H1 (cell line): ENCODE results near the gene MKX. TPM values are rescaled to one million over a fixed set of nuclear protein-coding genes. Genes with fewer than 3 reads are reported as not detected.

Experiments used
- BCL11A ChIP-seq, 2 experiments: IDR thresholded peaks; one replicate each; pipeline ENCODE4 v1.6.1; 2011; ENCODE audit warnings: low read depth in 2 of 2, low read length in 2 of 2, mild to moderate bottlenecking in 2 of 2
- CHD1 ChIP-seq: IDR thresholded peaks from 2 replicates; pipeline ENCODE4 v1.6.1; 2012; ENCODE audit warnings: low read depth, low read length, improper control_type of control experiment
- CTCF ChIP-seq, 3 experiments: IDR thresholded peaks; 1 replicate in 2 of 3; 2 replicates in 1 of 3; pipeline versions ENCODE4 v1.5.1 to v1.6.1; 2011; ENCODE audit warnings: low read length in 3 of 3, mild to moderate bottlenecking in 3 of 3, inconsistent platforms in 2 of 3, low read depth in 1 of 3, moderate library complexity in 1 of 3; ENCODE audit not compliant: insufficient read depth in 1 of 3; ENCODE audit errors: control extremely low read depth in 1 of 3
- GTF2F1 ChIP-seq: IDR thresholded peaks from 2 replicates; pipeline ENCODE4 v1.6.1; 2012; ENCODE audit warnings: low read depth, low read length, improper control_type of control experiment, borderline replicate concordance
- JUND ChIP-seq: IDR thresholded peaks from 2 replicates; pipeline ENCODE4 v1.6.1; 2011; ENCODE audit warnings: mild to moderate bottlenecking, improper control_type of control experiment, low read length
- NRF1 ChIP-seq: IDR thresholded peaks from 2 replicates; pipeline ENCODE4 v1.6.1; 2011; ENCODE audit warnings: mild to moderate bottlenecking, low read depth, low read length, improper control_type of control experiment
- TAF1 ChIP-seq: IDR thresholded peaks from 2 replicates; pipeline ENCODE4 v1.6.1; 2011; ENCODE audit warnings: mild to moderate bottlenecking, low read depth, low read length
- TCF12 ChIP-seq: IDR thresholded peaks from 2 replicates; pipeline ENCODE4 v1.6.1; 2011; ENCODE audit warnings: low read depth, mild to moderate bottlenecking, low read length
- polyA plus RNA-seq, 7 experiments: library from polyadenylated mRNA; depleted of rRNA in 3 of 7; stranded (reverse) in 5 of 7; unstranded in 2 of 7; fragments of >200 nt in 5 of 7; fragments of 200-250 nt in 2 of 7; gene quantifications; 1 replicate in 5 of 7; 2 replicates in 1 of 7; 4 replicates in 1 of 7; pipeline versions ENCODE4 v1.2.1 to v1.2.3, GENCODE V29; 2011 to 2013; ENCODE audit warnings: missing spikeins in 2 of 7, mixed read lengths in 2 of 7
- total RNA-seq: library from RNA; stranded (reverse); fragmentation: NEBNext Ultra II Directional; extraction: Animal tissue kit (Norgen Biotek cat#: 25700); gene quantifications from 2 replicates; pipeline ENCODE4 v1.2.1, GENCODE V29; 2021

The MKX gene
- total and polyA plus RNA-seq, 2 of the 8 experiments (the other 6 are each of a cell fraction or from before 2014, with no cell fraction given), result 0.21 to 1.3 TPM

DNA sequence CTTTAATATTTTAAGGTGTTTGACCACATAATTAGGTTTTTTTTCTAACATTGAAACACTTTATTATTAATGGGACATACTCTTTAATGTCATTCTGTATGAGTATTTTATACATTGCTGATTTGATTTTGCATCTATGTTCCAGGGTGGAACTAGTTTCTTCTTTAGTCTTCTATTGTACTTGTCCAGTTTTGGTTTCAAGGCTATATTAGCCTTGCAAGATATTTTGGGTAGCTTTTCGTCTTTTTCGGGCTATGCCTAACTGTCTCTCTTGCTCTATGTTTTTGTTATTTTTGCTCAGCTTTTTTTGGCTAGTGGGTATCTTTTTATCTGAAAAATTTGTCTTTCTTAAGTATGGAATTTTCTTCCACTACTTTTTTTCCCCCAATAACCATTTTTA lies 38.7 kb upstream of the MKX start (continued):
- TF ChIP-seq JUND (no peak), TCF12 (no peak), TAF1 (no peak), CHD1 (no peak), GTF2F1 (no peak), NRF1 (no peak), CTCF (IDR thresholded peaks at IDR 0.05; ENCODE audit: control extremely low read depth in 1 of 3, insufficient read depth in 1 of 3, low read depth in 1 of 3, low read length in 3 of 3) (no peak), BCL11A (IDR thresholded peaks at IDR 0.05; ENCODE audit: low read depth in 2 of 2, low read length in 2 of 2) (no peak)
